HUES6 (cell line): ENCODE data around the gene TSEN15.
"Not testable (repeated sequence)": the region's sequence is repeated elsewhere in the genome, so short reads cannot be mapped to it uniquely, and the experiment has no call there.

Source experiments
- H3K27ac ChIP-seq: 2 replicates; pipeline ENCODE4 v1.7.0; 2013; ENCODE audit warnings: low read depth, mild to moderate bottlenecking, low read length, inconsistent platforms
- H3K27me3 ChIP-seq: 2 replicates; pipeline ENCODE4 v1.6.1; 2013; ENCODE audit warnings: low read length; ENCODE audit not compliant: control insufficient read depth, insufficient read depth
- H3K36me3 ChIP-seq: 2 replicates; pipeline ENCODE4 v1.6.1; 2013; ENCODE audit warnings: low read length; ENCODE audit not compliant: control insufficient read depth, insufficient read depth
- H3K4me1 ChIP-seq: 2 replicates; pipeline ENCODE4 v1.6.1; 2013; ENCODE audit warnings: low read length; ENCODE audit not compliant: control insufficient read depth, insufficient read depth
- H3K4me3 ChIP-seq: 2 replicates; pipeline ENCODE4 v1.5.1; 2013; ENCODE audit warnings: low read depth, low read length
- H3K9ac ChIP-seq: one replicate; pipeline ENCODE4 v1.6.1; 2013; ENCODE audit warnings: mild to moderate bottlenecking, low read length
- H3K9me3 ChIP-seq: 2 replicates; pipeline ENCODE4 v1.6.1; 2013; ENCODE audit warnings: low read depth, low read length; ENCODE audit not compliant: control insufficient read depth, insufficient read depth

TSEN15 gene

DNA sequence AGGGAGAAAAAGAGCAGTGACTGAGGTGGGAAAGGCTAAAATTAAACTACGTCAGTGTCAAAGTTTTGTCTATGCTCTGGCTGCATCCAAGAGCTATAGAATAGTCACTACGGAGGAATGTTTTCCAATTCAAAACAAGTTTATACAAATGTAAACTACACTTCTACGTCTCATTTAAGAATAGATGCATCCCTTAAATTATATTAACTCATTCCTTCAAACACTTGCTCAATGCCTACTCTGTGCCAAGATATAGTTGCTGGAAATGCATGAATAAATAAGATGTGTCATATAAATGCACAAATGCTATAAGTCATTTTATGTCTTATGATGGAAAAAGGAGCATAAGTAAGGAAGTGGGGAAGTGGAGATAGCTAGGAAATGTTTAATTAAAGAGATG is 9.8 kb upstream of the TSEN15 start:
- no peak overlapping the region for H3K4me3 ChIP-seq
- no peak overlapping the region for H3K9ac ChIP-seq
- H3K27ac ChIP-seq, result no peak overlapping the region
- peaks cover 32% of the 10 kb centered on the region for H3K27me3 ChIP-seq
- H3K9me3 ChIP-seq, result peaks cover 5% of the 10 kb centered on the region; the same call in 1 of the 2 replicates
- H3K36me3 ChIP-seq, result no peaks in the 10 kb centered on the region
- H3K4me1 ChIP-seq, result peaks cover 7% of the 10 kb centered on the region; the same call in 1 of the 2 replicates

- Histone ChIP-seq H3K4me1 (peaks cover 20% of the 10 kb centered on the region), H3K27me3 (peaks cover 16% of the 10 kb centered on the region)
- not testable (repeated sequence) for H3K4me3 ChIP-seq, H3K9ac ChIP-seq, H3K27ac ChIP-seq, H3K36me3 ChIP-seq, H3K9me3 ChIP-seq
Measured at GRCh38 chr1:184043315-184043714, 8.2 kb upstream of the TSEN15 start.

DNA sequence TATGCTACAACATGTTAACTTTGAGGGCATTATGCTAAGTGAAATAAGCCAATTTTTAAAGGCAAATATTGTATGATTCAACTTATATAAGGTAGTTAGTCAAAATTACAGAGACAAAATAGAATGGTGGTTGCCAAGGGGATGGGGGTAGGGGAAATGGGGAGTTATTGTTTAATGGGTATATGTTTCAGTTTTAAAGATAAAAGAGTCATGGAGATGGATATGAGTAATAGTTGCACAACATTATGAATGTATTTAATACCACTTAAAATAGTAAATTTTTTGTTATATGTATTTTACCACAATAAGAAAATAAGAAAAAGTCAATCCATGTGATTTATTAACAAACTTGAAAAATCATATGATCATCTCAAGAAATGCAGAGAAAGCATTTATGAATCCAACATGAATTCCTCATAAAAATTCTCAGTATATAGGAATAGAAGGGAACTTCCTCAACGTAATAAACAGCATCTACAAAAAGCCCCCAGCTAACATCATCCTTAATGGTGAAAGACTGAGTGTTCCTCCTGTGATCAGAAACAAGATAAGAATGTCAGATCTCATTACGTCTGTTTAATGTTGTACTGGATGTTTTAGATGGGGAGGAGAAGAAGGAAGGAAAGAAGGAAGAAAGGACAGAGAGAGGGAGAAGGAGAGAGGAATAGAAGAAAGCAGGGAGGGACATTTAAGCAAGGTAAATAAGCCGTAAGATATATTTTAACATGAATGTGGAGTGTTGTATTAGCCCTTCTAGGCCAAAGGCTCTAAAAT is 6.7 kb upstream of the TSEN15 start:
- H3K4me3 ChIP-seq, result no peak overlapping the region
- H3K9me3 ChIP-seq, result peaks cover under 1% of the 10 kb centered on the region; the same call in 1 of the 2 replicates
- no peak overlapping the region for H3K27ac ChIP-seq
- no peaks in the 10 kb centered on the region for H3K36me3 ChIP-seq
- H3K9ac ChIP-seq, result no peak overlapping the region
- H3K27me3 ChIP-seq, result peaks cover 1% of the 10 kb centered on the region
- H3K4me1 ChIP-seq, result peaks cover 32% of the 10 kb centered on the region

DNA sequence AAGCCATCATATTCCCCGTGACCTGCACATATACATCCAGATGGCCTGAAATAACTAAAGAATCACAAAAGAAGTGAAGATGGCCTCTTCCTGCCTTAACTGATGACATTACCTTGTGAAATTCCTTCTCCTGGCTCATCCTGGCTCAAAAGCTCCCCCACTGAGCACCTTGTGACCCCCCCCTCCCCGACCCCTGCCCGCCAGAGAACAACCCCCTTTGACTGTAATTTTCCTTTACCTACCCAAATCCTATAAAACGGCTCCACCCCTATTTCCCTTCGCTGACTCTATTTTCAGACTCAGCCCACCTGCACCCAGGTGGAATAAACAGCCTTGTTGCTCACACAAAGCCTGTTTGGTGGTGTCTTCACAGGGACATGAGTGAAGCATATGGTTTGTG is 4.0 kb upstream of the TSEN15 start:
- Histone ChIP-seq H3K27ac (peak overlapping the region; percentile 79; the same call in 1 of the 2 replicates), H3K9ac (peak overlapping the region; percentile 40), H3K4me1 (peaks cover 49% of the 10 kb centered on the region)
- not testable (repeated sequence) for H3K4me3 ChIP-seq, H3K36me3 ChIP-seq, H3K27me3 ChIP-seq, H3K9me3 ChIP-seq

- peaks cover 52% of the 10 kb centered on the region for H3K4me1 ChIP-seq
- H3K9me3 ChIP-seq, result no peaks in the 10 kb centered on the region
- no peak overlapping the region for H3K9ac ChIP-seq
- H3K27ac ChIP-seq, result no peak overlapping the region; the same call in 1 of the 2 replicates
- H3K36me3 ChIP-seq, result no peaks in the 10 kb centered on the region
- H3K27me3 ChIP-seq, result no peaks in the 10 kb centered on the region
- no peak overlapping the region for H3K4me3 ChIP-seq
Measured at GRCh38 chr1:184048561-184049240, 2.8 kb upstream of the TSEN15 start.

GRCh38 chr1:184049291-184049690 is 2.2 kb upstream of the TSEN15 start:
- H3K36me3 ChIP-seq, result peaks cover under 1% of the 10 kb centered on the region; the same call in 1 of the 2 replicates
- no peaks in the 10 kb centered on the region for H3K27me3 ChIP-seq
- H3K9me3 ChIP-seq, result no peaks in the 10 kb centered on the region
- no peak overlapping the region for H3K27ac ChIP-seq
- no peak overlapping the region for H3K9ac ChIP-seq
- H3K4me1 ChIP-seq, result peaks cover 52% of the 10 kb centered on the region
- H3K4me3 ChIP-seq, result no peak overlapping the region

GRCh38 chr1:184049836-184050468 is 1.6 kb upstream of the TSEN15 start:
- Histone ChIP-seq H3K9ac (no peak overlapping the region), H3K36me3 (peaks cover 7% of the 10 kb centered on the region), H3K27ac (no peak overlapping the region), H3K4me3 (no peak overlapping the region), H3K27me3 (no peaks in the 10 kb centered on the region), H3K4me1 (peaks cover 52% of the 10 kb centered on the region), H3K9me3 (peaks cover under 1% of the 10 kb centered on the region; the same call in 1 of the 2 replicates)

DNA sequence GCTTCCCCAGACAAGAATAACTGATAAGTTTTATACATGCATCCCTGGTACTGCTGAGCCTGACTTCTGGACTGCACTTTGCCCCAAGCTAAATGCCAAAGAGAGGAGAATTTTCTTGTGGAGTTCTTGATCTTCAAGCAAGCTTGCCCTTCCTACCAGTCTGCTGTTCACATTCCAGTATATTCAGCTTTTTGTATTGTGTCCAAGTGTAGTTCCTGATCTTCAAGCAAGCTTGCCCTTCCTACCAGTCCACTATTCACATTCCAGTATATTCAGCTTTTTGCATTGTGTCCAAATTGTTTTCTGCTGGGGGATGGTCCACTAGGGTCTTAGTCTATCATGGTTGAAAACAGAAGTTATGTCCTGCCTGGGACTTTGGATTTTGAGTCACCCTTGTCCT is 894 bp upstream of the TSEN15 start:
- no peaks in the 10 kb centered on the region for H3K27me3 ChIP-seq
- peak overlapping the region; percentile 93 for H3K4me3 ChIP-seq
- peaks cover 2% of the 10 kb centered on the region; the same call in 1 of the 2 replicates for H3K9me3 ChIP-seq
- H3K27ac ChIP-seq, result peak overlapping the region; percentile 97; the same call in 1 of the 2 replicates
- H3K9ac ChIP-seq, result peak overlapping the region; percentile 97
- H3K4me1 ChIP-seq, result peaks cover 52% of the 10 kb centered on the region
- H3K36me3 ChIP-seq, result peaks cover 14% of the 10 kb centered on the region

GRCh38 chr1:184051138-184051484 is 419 bp upstream of the TSEN15 start:
- peak overlapping the region; percentile 97 for H3K9ac ChIP-seq
- peaks cover 48% of the 10 kb centered on the region for H3K4me1 ChIP-seq
- peak overlapping the region; percentile 93 for H3K4me3 ChIP-seq
- H3K36me3 ChIP-seq, result peaks cover 16% of the 10 kb centered on the region
- H3K27me3 ChIP-seq, result no peaks in the 10 kb centered on the region
- H3K27ac ChIP-seq, result peak overlapping the region; percentile 97
- peaks cover 2% of the 10 kb centered on the region; the same call in 1 of the 2 replicates for H3K9me3 ChIP-seq

DNA sequence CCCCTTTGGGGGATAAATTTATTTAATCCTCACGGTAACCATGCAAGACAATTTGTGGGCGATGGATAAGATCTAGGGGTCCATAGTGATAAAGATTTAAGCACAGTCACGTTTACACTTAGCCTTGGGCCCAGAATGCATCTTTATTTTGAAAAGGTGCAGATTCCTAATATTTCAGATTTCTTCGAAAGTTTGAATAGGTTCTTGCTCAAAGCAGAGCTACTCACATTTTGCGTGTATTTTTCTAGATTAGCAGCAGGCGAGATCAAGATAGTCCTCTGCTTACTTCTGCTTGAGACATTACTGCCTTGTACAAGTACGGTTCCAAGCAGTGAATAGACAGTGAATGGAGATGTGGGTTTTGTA is 647 bp downstream of the TSEN15 start:
- H3K4me1 ChIP-seq, result peaks cover 49% of the 10 kb centered on the region
- H3K4me3 ChIP-seq, result peak overlapping the region; percentile 93
- peaks cover 16% of the 10 kb centered on the region for H3K36me3 ChIP-seq
- peaks cover 2% of the 10 kb centered on the region; the same call in 1 of the 2 replicates for H3K9me3 ChIP-seq
- peak overlapping the region; percentile 97 for H3K9ac ChIP-seq
- no peaks in the 10 kb centered on the region for H3K27me3 ChIP-seq
- H3K27ac ChIP-seq, result peak overlapping the region; percentile 97

- Histone ChIP-seq H3K27me3 (no peaks in the 10 kb centered on the region), H3K9ac (peak overlapping the region; percentile 97), H3K9me3 (peaks cover 2% of the 10 kb centered on the region; the same call in 1 of the 2 replicates), H3K4me3 (peak overlapping the region; percentile 93), H3K4me1 (peaks cover 48% of the 10 kb centered on the region), H3K27ac (no peak overlapping the region), H3K36me3 (peaks cover 16% of the 10 kb centered on the region)
Measured at GRCh38 chr1:184052750-184053149, 1.2 kb downstream of the TSEN15 start.
